SK-N-MC (cell line): ENCODE results near the gene TDRKH.

Source experiments
- EZH2 ChIP-seq: fragments of 200-600 bp; sonication (generic); IDR thresholded peaks from one replicate; pipeline ENCODE4 v1.6.1; 2017; ENCODE audit warnings: antibody characterized with exemption
- FOXP2 ChIP-seq: optimal IDR thresholded peaks from 2 replicates; pipeline ENCODE3; 2011; ENCODE audit warnings: mild to moderate bottlenecking, moderate library complexity; ENCODE audit not compliant: insufficient read depth; ENCODE audit errors: extremely low read length, control extremely low read depth
- POLR2AphosphoS5 ChIP-seq: IDR thresholded peaks from 2 replicates; pipeline ENCODE4 v1.6.1; 2012; ENCODE audit warnings: mild to moderate bottlenecking, low read depth, low read length, borderline replicate concordance

DNA sequence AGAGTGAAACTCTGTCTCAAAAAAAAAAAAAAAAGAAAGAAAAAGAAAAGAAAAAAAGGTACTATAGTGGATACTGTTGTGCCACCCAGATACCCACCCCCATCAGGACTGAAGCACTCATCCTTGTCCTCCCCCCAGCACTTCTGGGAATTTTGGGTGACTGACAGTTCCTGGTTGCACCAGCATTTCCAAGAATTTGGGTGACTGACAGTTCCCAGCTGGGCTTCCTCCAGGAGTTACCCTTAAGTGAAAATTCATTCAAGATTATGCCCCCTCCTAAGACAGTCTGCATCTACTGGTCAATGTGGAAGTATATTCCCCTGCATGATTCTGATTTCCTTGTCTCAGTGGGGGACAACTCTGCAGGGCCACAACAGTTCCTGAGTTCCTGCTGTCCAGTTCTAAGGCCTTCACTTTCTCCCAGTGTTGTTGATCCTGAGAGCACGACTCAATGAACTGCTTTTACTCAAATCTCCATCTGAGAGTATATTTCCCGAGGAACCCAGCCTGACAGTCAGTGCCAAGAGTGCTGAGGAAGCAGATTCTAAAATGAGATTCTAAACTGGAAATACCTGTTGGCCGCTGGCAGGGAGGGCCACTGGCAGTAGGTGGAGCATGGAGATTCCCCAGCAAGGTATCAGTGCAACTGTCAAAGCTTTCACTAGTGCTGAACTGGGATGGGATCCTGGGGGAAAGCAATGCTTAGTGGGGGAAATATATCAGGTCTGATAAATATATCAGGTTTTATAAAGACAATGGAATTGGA is 50.5 kb downstream of the TDRKH start:
- TF ChIP-seq POLR2AphosphoS5 (no peak), EZH2 (no peak), FOXP2 (no peak)
